ENCODE measurements around the gene ADGRV1. TPM values are rescaled to one million over a fixed set of nuclear protein-coding genes. Genes with fewer than 3 reads are reported as not detected.

Gene ADGRV1
- total RNA-seq, 1 donor from 2014 or later: 18.2 TPM

- Mint-ChIP-seq H3K36me3 (ENCODE audit: unreplicated experiment) (no peaks in the 10 kb centered on the region), H3K9me3 (ENCODE audit: unreplicated experiment) (no peaks in the 10 kb centered on the region), H3K4me1 (ENCODE audit: low read depth, unreplicated experiment) (no peaks in the 10 kb centered on the region), H3K27me3 (ENCODE audit: unreplicated experiment) (no peaks in the 10 kb centered on the region), H3K27ac (ENCODE audit: unreplicated experiment) (no peak overlapping the region), H3K4me3 (ENCODE audit: unreplicated experiment) (no peak overlapping the region)
- peak; percentile 23 for TF ChIP-seq CTCF (IDR thresholded peaks at IDR 0.05; ENCODE audit: partially characterized antibody, unreplicated experiment)
- DNase-seq: no peak
These were observed 47.9 kb downstream of the ADGRV1 start for GRCh38 chr5:90606539-90606938.

DNA sequence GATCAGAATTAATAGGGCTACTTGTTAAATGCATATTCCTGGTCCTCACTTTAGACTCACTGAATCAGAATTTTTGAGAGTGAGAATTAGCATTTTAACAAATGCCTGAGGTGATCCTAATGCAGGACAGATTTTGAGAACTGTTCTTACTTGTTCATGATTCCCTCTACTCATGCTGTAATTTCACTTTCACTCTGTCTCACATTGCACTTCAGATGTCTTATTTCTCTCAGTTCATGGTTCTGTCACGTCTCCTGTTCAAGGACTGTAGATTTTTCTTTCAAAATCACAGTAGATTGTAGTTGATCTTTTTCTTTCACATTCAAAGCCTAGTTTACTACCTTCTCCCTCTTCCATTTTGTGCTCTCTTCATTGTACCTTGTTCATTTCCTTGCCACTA lies 54.3 kb downstream of the ADGRV1 start:
- Mint-ChIP-seq H3K27ac (ENCODE audit: unreplicated experiment) (no peak overlapping the region), H3K4me1 (ENCODE audit: low read depth, unreplicated experiment) (no peaks in the 10 kb centered on the region), H3K27me3 (ENCODE audit: unreplicated experiment) (no peaks in the 10 kb centered on the region), H3K9me3 (ENCODE audit: unreplicated experiment) (no peaks in the 10 kb centered on the region), H3K36me3 (ENCODE audit: unreplicated experiment) (no peaks in the 10 kb centered on the region), H3K4me3 (ENCODE audit: unreplicated experiment) (no peak overlapping the region)
- no peak for DNase-seq
- TF ChIP-seq CTCF (IDR thresholded peaks at IDR 0.05; ENCODE audit: partially characterized antibody, unreplicated experiment): no peak

DNA sequence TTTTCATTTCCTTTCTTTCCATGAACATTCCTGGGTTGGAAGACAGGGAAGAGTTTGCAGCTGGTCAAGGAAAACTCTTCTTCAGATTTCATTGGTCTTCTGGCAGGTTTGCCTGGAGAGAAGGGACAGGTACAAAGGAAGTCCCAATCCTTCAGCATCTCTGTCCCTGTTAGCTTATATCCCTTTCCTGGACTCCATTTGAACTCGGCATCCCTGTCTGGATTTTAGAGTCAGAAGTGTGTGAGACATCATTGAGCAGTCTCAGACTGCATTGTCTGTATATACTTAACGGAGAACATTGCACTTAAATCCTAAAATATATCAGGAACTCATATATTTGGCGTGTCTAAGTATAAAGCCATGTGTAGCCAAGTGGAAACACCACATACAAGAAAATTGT lies 54.9 kb downstream of the ADGRV1 start:
- no peak overlapping the region for H3K27ac Mint-ChIP-seq (ENCODE audit: unreplicated experiment)
- H3K27me3 Mint-ChIP-seq (ENCODE audit: unreplicated experiment): no peaks in the 10 kb centered on the region
- H3K36me3 Mint-ChIP-seq (ENCODE audit: unreplicated experiment): no peaks in the 10 kb centered on the region
- TF ChIP-seq CTCF (IDR thresholded peaks at IDR 0.05; ENCODE audit: partially characterized antibody, unreplicated experiment): no peak
- no peaks in the 10 kb centered on the region for H3K4me1 Mint-ChIP-seq (ENCODE audit: low read depth, unreplicated experiment)
- H3K4me3 Mint-ChIP-seq (ENCODE audit: unreplicated experiment): no peak overlapping the region
- no peak for DNase-seq
- H3K9me3 Mint-ChIP-seq (ENCODE audit: unreplicated experiment): no peaks in the 10 kb centered on the region

DNA sequence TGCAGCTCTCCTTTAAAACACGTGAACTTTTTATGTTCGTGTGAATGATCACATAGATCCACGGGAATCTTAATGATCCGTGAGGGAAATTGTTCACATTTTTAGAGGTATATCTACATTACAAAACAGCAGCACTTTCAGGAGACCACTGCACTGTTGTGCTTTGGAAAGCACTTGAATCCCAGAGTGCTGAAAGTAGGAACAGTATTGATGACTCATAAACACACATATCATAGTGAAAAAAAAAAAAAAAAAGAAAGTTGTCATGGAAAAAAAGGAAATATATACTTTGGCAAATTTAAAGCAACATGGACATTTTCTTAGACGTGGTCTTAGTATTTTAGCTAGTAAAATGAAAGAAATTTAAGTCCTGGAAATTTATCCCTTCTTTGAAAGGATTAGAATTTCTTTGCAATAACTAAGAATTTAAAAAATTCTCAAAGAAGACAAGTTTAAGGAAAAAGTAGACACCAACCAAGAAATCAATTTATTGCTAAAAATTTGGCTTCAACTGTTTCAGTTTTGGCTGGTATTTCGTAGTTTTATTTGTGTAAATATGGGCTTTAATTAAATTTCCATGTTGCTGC lies 55.4 kb downstream of the ADGRV1 start:
- TF ChIP-seq CTCF (IDR thresholded peaks at IDR 0.05; ENCODE audit: partially characterized antibody, unreplicated experiment): no peak
- no peaks in the 10 kb centered on the region for H3K4me1 Mint-ChIP-seq (ENCODE audit: low read depth, unreplicated experiment)
- no peak overlapping the region for H3K27ac Mint-ChIP-seq (ENCODE audit: unreplicated experiment)
- no peaks in the 10 kb centered on the region for H3K9me3 Mint-ChIP-seq (ENCODE audit: unreplicated experiment)
- no peak for DNase-seq
- no peaks in the 10 kb centered on the region for H3K27me3 Mint-ChIP-seq (ENCODE audit: unreplicated experiment)
- no peaks in the 10 kb centered on the region for H3K36me3 Mint-ChIP-seq (ENCODE audit: unreplicated experiment)
- H3K4me3 Mint-ChIP-seq (ENCODE audit: unreplicated experiment): no peak overlapping the region

- Mint-ChIP-seq H3K4me3 (ENCODE audit: unreplicated experiment) (no peak overlapping the region), H3K9me3 (ENCODE audit: unreplicated experiment) (no peaks in the 10 kb centered on the region), H3K27ac (ENCODE audit: unreplicated experiment) (no peak overlapping the region), H3K36me3 (ENCODE audit: unreplicated experiment) (no peaks in the 10 kb centered on the region), H3K27me3 (ENCODE audit: unreplicated experiment) (no peaks in the 10 kb centered on the region), H3K4me1 (ENCODE audit: low read depth, unreplicated experiment) (no peaks in the 10 kb centered on the region)
- TF ChIP-seq CTCF (IDR thresholded peaks at IDR 0.05; ENCODE audit: partially characterized antibody, unreplicated experiment): no peak
- no peak for DNase-seq
These were observed 56.8 kb downstream of the ADGRV1 start for GRCh38 chr5:90615355-90615754.

Data from glutamatergic neuron (in vitro differentiated cells).